Retinal pigment epithelial cell (primary cell): ENCODE data around the gene BCDIN3D.
"Not testable (repeated sequence)": the region's sequence is repeated elsewhere in the genome, so short reads cannot be mapped to it uniquely, and the experiment has no call there.

ENCODE experiments used
- DNase-seq: peaks from one replicate; pipeline ENCODE4 v3.0.0-alpha.2; 2010; ENCODE audit warnings: low read depth
- H3K4me3 ChIP-seq: 2 replicates; pipeline ENCODE4 v1.5.1; 2011; ENCODE audit warnings: mild to moderate bottlenecking, low read length, control low read depth, moderate library complexity
- TF ChIP-seq, protein P1 (sequence below): conservative IDR thresholded peaks from 2 replicates; pipeline ENCODE4 v1.5.1; 2011; ENCODE audit warnings: low read depth, low read length, control low read depth, inconsistent platforms

Gene BCDIN3D

DNA sequence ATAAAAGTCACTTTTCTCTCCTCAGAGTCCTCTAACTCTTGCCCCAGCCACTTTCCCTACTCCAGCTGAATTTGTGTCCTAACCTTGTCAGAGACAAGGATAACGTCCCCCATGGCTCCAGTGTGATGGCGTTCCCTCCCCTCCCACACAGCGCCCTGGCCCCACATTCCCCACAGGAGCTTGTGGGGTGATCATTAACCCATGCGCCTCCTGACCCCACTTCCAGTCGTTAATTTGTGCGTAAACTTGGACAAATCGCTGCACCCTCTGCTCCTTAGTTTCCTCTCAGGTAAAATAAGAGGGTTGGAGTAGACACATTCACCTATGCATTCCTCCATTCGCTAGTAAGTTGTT is 22.9 kb upstream of the BCDIN3D start:
- DNase-seq = no peak
- TF ChIP-seq, protein P1, sequence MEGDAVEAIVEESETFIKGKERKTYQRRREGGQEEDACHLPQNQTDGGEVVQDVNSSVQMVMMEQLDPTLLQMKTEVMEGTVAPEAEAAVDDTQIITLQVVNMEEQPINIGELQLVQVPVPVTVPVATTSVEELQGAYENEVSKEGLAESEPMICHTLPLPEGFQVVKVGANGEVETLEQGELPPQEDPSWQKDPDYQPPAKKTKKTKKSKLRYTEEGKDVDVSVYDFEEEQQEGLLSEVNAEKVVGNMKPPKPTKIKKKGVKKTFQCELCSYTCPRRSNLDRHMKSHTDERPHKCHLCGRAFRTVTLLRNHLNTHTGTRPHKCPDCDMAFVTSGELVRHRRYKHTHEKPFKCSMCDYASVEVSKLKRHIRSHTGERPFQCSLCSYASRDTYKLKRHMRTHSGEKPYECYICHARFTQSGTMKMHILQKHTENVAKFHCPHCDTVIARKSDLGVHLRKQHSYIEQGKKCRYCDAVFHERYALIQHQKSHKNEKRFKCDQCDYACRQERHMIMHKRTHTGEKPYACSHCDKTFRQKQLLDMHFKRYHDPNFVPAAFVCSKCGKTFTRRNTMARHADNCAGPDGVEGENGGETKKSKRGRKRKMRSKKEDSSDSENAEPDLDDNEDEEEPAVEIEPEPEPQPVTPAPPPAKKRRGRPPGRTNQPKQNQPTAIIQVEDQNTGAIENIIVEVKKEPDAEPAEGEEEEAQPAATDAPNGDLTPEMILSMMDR = no peak

DNA sequence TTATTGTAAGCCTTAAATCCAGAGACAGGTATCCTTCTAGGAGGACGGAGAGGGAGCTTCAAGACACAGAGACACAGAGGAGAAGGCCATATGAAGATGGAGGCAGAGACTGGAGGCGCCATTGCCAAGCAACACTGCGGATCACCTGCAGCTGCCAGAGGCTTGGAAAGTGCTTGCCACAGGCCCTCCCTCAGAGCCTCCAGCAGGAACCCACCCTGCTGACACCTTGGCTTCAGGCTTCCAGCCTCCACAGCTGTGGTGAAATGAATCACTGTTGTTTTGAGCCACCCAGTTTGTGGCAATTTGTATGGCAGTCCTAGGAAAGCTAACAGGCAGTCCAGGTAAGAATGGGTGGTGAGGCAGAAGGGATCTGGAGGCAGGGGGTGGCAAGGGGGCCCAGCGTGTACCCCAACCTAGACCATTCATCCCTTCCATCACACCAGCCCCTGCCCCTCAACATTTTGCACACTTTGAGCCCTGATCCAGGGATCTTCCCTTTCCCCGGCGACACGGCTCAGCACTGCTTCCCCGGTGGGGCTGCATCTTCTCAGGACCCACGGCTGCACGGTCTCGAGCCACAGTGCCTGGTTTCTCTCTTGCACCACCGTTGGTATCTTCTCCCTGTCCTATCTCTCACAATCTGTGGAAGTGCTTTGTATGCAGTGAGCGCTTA is 22.3 kb upstream of the BCDIN3D start:
- TF ChIP-seq, protein P1 = no peak
- DNase-seq = no peak
- no peak overlapping the region for H3K4me3 ChIP-seq

More for the DNA sequence above, 22.9 kb upstream of the BCDIN3D start:
- no peak overlapping the region for H3K4me3 ChIP-seq

GRCh38 chr12:49864798-49865090 is 21.8 kb upstream of the BCDIN3D start:
- H3K4me3 ChIP-seq = no peak overlapping the region
- DNase-seq = no peak
- TF ChIP-seq, protein P1 = no peak

- TF ChIP-seq, protein P1 = no peak
- no peak overlapping the region for H3K4me3 ChIP-seq
- no peak for DNase-seq
Measured at GRCh38 chr12:49863946-49864797, 21.3 kb upstream of the BCDIN3D start.

DNA sequence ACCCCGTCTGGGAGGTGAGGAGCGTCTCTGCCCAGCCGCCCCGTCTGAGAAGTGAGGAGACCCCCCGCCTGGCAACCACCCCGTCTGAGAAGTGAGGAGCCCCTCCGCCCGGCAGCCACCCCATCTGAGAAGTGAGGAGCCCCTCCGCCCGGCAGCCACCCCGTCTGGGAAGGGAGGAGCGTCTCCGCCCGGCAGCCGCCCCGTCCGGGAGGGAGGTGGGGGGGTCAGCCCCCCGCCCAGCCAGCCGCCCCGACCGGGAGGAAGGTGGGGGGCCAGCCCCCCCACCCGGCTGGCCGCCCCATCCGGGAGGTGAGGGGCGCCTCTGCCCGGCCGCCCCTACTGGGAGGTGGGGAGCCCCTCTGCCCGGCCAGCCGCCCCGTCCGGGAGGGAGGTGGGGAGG is 18.0 kb upstream of the BCDIN3D start:
- not testable (repeated sequence) for DNase-seq, H3K4me3 ChIP-seq

- not testable (repeated sequence) for H3K4me3 ChIP-seq, DNase-seq
Measured at GRCh38 chr12:49855890-49856289, 13.0 kb upstream of the BCDIN3D start.

DNA sequence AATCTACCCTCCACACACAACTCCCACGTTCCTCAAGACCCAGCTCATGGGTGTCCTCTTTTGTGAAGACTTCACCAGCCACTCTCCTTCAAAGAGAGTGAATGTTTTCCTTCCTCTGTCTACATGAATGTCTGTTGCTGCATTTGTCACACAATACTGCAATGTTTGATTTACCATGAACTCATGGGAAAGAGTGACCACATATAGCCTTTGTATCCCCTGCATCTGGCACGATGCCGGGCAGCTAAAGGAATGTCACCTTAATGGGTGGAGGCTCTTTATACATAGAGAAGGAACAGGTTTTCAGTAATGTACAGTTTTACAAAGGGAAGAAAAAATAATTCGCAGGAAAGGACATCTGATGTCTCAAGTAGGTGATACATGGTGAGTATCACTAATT is 12.1 kb upstream of the BCDIN3D start:
- no peak overlapping the region for H3K4me3 ChIP-seq
- TF ChIP-seq, protein P1 = no peak
- no peak for DNase-seq

DNA sequence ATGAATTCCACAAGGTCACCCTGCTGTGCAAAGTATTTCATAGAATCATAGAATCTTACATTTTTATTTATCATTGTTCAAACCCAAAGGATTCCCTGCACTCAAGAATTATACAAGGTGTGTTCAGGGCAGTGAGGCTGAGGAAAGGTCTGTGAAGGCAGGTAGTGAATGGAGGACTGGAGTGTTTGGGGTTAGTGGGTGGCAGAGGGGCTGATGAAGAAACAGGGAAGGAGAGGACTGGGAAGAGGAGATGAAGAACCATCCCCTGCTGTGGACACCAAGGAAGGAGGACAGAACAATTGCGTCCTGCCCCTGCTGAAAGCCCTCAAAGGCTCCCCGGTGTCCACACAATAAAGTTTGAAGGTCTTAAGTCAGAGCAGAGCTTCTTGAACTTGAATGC is 10.8 kb upstream of the BCDIN3D start:
- H3K4me3 ChIP-seq = no peak overlapping the region
- TF ChIP-seq, protein P1 = no peak

More for the DNA sequence above, 10.8 kb upstream of the BCDIN3D start:
- no peak for DNase-seq
